Epithelial cell of esophagus (primary cell): Measurements from ENCODE around the gene KCNK5.

Source experiments
- DNase-seq: peaks from one replicate; pipeline ENCODE4 v3.0.0; 2010; ENCODE audit warnings: low read depth
- H3K4me3 ChIP-seq: 2 replicates; pipeline ENCODE4 v1.5.1; 2011; ENCODE audit warnings: mild to moderate bottlenecking, low read length, control low read depth
- TF ChIP-seq, protein P1 (sequence below): IDR thresholded peaks from 2 replicates; pipeline ENCODE4 v1.5.1; 2011; ENCODE audit warnings: low read depth, mild to moderate bottlenecking, low read length, control low read depth, inconsistent platforms; ENCODE audit not compliant: insufficient read depth; ENCODE audit errors: missing control alignments

The KCNK5 gene

DNA sequence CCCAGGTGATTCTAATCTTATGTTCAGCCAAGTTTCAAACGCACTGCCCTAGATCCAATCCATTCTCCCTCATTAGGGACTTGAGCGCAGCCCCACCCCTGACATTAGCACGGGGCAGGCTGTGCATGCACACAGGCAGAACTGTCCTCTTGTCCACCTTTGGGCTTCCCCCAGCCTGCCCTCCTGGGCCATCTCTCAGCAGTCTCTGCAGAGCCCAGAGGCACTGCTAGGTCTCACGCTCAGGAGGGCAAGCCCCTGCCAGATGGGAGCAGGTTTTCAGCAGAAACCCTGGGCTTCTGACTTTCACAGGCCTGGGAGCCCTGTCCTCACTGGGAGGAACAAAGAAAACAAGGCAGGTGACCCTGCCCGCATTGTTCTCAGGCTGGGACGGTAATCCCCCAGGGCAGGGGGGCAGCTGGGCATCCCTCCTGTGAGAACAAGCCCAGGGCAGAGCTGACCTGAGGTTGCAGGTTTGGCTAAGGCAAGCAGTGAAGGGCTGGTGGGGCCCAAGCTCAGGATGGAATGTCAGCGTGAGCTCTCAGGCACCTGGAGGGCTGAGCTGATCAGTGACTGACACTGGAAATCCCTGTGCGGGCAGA lies 24.5 kb downstream of the KCNK5 start:
- TF ChIP-seq, protein P1, sequence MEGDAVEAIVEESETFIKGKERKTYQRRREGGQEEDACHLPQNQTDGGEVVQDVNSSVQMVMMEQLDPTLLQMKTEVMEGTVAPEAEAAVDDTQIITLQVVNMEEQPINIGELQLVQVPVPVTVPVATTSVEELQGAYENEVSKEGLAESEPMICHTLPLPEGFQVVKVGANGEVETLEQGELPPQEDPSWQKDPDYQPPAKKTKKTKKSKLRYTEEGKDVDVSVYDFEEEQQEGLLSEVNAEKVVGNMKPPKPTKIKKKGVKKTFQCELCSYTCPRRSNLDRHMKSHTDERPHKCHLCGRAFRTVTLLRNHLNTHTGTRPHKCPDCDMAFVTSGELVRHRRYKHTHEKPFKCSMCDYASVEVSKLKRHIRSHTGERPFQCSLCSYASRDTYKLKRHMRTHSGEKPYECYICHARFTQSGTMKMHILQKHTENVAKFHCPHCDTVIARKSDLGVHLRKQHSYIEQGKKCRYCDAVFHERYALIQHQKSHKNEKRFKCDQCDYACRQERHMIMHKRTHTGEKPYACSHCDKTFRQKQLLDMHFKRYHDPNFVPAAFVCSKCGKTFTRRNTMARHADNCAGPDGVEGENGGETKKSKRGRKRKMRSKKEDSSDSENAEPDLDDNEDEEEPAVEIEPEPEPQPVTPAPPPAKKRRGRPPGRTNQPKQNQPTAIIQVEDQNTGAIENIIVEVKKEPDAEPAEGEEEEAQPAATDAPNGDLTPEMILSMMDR, result no peak
- DNase-seq, result no peak
- H3K4me3 ChIP-seq, result no peak overlapping the region

DNA sequence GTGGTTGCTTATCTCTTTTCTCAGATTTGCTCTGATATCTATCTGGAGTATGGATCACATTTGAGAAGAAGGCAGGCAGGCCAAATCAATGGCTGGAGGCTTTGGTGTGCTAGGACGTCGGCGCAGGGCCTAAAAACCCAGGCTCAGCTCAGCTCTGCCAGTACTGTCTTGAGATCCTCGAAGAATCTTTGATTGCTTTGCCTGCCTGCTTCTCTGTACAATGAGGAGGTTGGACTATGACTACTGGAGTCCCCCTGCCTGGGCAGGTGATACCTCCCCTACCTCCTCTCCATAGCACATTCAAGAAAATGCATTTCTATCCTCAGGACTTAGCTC lies 25.1 kb downstream of the KCNK5 start:
- no peak for DNase-seq
- H3K4me3 ChIP-seq, result no peak overlapping the region
- TF ChIP-seq, protein P1, result no peak

DNA sequence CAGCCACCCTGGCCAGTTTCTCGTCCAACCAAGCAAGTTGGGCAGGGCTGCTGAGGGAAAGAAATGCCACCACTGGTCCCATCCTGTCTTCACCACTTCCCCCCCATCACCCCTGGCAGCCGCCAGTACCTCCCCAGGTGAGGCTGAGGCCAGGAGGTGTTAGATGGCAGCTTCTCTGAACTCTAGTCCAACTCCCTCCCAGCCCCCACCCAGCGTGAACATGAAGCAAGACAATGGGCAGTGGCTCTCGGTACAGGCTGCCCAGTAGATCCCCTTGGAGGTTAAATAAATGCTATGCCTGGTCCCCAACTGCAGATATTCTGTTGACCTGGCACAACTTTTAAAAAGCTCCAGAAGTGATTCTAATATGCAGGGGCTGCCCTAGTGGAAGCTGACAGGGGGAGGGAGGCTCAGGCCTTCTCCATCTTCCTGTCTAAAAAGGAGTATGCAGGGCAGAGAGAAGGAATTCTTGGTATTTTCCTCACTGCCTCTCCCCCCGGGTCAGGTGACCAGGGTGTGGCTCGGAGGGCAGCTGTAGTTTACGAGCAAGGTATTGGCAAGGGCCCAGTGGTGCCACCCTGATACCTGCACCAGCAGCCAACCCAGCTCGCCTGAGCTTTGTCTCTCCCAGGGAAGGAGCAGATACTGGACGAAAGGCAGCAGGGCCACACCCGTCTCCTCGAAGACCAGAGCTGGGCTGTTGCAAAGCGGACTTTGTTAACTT lies 25.7 kb downstream of the KCNK5 start:
- no peak overlapping the region for H3K4me3 ChIP-seq
- DNase-seq, result peak; percentile 21
- TF ChIP-seq, protein P1, result no peak

DNA sequence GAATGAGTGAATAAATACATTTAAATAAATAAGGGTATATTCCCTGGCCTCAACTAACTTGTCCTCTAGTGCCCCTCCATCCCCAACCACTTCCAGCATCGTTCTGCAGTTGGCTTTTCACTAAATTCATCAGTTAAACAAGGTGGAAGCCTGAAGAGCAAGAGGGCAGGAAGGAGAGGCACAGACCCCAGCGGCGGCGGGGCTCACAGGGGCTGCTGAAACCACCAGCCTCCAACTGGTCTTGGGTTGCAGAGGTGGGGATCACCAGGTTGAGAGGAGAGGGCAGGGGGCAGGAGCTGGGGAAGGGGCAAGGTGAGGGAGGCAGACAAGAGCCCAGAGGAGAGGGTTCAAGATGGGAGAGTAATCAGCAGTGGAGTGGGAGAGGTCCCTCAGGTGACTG lies 27.1 kb downstream of the KCNK5 start:
- H3K4me3 ChIP-seq, result no peak overlapping the region
- TF ChIP-seq, protein P1, result no peak
- DNase-seq, result no peak

DNA sequence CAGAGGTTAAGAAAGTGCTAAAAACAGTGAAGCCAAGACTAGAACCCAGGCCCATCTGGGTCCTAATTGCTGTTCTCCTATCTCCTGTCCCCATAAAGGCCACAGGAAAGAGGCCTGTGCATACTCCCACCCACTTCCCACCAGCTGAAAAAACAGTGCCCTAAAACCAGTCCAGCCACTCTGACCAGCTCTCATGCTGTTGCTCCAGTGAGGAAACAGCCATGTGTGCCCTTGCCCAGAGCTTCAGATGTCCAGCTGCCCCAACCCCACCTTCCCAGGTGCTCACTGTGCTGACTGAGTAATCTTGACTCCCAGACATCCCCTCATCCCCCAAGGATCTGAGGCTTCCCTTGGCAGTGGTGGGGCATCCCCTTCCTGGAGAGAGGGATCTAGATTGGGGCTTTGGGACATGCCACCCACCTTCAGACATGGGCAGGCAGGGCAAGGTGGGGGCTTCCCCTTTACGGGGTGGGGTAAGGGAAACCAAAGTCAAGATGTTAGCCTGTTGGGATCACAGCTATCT lies 28.7 kb downstream of the KCNK5 start:
- TF ChIP-seq, protein P1, result no peak
- no peak overlapping the region for H3K4me3 ChIP-seq
- DNase-seq, result no peak

DNA sequence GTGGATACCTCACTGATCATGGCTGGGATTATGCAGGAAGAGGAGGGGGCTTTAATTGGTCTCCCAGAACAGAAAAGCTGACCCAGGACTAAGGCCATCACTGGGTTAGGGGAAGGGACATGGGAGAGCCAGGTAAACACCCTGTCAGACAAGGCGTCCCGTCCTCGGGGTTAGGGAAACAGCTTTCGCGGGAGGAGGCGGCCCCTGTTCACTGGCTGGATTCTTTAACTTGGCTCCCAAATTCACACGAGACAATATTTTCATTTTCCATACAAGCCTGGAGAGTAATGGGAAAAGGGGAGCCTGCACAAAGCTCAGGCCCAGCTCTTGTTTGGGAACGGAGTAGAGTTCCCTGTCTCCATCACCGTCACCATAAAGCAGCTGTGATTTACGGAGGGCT lies 29.3 kb downstream of the KCNK5 start:
- H3K4me3 ChIP-seq, result no peak overlapping the region
- TF ChIP-seq, protein P1, result no peak
- DNase-seq, result no peak
